ENCODE measurements around the gene PERP.
"Not testable (repeated sequence)": the region's sequence is repeated elsewhere in the genome, so short reads cannot be mapped to it uniquely, and the experiment has no call there.

Gene PERP

GRCh38 chr6:138107078-138107751 lies at the start of gene PERP:
TSS of gene PERP (minus strand) at chr6:138107419. CDS start at chr6:138107340, 79 bp downstream.
- Histone ChIP-seq H3K4me3 (ENCODE audit: low read length) (peak within 1 kb of the TSS; percentile 92), H3K36me3 (ENCODE audit: control insufficient read depth, insufficient read depth, low read length) (no peaks in the 10 kb centered on the region), H3K9me3 (ENCODE audit: control insufficient read depth, insufficient read depth, low read length) (no peaks in the 10 kb centered on the region), H3K4me1 (ENCODE audit: control insufficient read depth, insufficient read depth, low read length) (no peaks in the 10 kb centered on the region), H3K27me3 (ENCODE audit: control insufficient read depth, insufficient read depth, low read length) (no peaks in the 10 kb centered on the region), H3K27ac (ENCODE audit: low read length) (no peak within 1 kb of the TSS)
- whole genome bisulfite sequencing (ENCODE audit: insufficient coverage, insufficient read length), result no CpG with 5 or more reads among the region's 83 CpGs
- no peak for DNase-seq (ENCODE audit: low read depth, low spot score)

DNA sequence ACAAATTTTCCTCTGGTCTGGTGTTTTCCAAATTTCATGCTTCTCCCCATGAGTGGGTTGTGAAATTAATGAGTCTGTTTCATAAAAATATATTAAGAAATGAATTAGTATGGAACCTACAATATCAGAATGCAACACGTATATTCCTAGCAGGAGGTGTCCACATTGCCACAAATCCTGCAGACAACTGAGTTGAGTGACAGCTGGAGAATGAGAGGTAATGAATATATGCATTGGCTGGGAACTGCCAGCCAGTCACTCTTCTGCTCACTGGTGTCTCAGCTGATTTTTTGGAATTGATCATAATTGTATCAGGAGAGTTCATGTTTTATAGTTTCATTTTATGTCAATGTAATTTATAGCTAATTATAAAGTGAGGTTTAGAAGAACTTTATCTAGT lies 48.2 kb upstream of the PERP start:
- H3K27me3 ChIP-seq (ENCODE audit: control insufficient read depth, insufficient read depth, low read length), result no peaks in the 10 kb centered on the region

DNA sequence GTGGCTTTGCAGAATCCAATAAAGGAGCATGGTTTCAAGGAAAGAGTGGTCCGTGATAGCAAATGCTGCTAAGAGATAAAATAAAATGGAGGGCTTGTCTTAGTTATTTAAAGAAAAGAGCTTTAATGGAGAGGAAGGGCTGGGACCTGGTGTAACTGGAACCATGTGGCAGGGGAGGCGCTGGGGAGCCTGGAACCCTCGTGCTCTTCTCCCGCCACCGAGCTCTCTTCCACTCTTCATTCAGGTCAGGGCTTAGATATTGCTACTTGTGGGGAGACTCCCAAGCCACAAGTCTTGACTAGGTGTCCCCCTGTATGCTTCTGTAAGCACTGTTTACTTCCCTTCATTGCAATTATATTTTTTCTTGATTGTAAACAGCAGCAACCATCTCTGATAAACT lies 39.3 kb upstream of the PERP start:
- H3K27me3 ChIP-seq (ENCODE audit: control insufficient read depth, insufficient read depth, low read length), result no peaks in the 10 kb centered on the region
- no peak overlapping the region for H3K4me3 ChIP-seq (ENCODE audit: low read length)
- no peaks in the 10 kb centered on the region for H3K4me1 ChIP-seq (ENCODE audit: control insufficient read depth, insufficient read depth, low read length)
- DNase-seq (ENCODE audit: low read depth, low spot score), result no peak
- H3K9me3 ChIP-seq (ENCODE audit: control insufficient read depth, insufficient read depth, low read length), result no peaks in the 10 kb centered on the region
- no CpG with 5 or more reads among the region's 5 CpGs for WGBS (ENCODE audit: insufficient coverage, insufficient read length)
- no peaks in the 10 kb centered on the region for H3K36me3 ChIP-seq (ENCODE audit: control insufficient read depth, insufficient read depth, low read length)
- no peak overlapping the region for H3K27ac ChIP-seq (ENCODE audit: low read length)

More for the DNA sequence above, 48.2 kb upstream of the PERP start:
- no peaks in the 10 kb centered on the region for H3K9me3 ChIP-seq (ENCODE audit: control insufficient read depth, insufficient read depth, low read length)
- WGBS (ENCODE audit: insufficient coverage, insufficient read length), result no CpG with 5 or more reads among the region's 1 CpG
- H3K4me1 ChIP-seq (ENCODE audit: control insufficient read depth, insufficient read depth, low read length), result no peaks in the 10 kb centered on the region
- DNase-seq (ENCODE audit: low read depth, low spot score), result no peak
- H3K27ac ChIP-seq (ENCODE audit: low read length), result no peak overlapping the region
- no peak overlapping the region for H3K4me3 ChIP-seq (ENCODE audit: low read length)
- no peaks in the 10 kb centered on the region for H3K36me3 ChIP-seq (ENCODE audit: control insufficient read depth, insufficient read depth, low read length)

GRCh38 chr6:138145402-138145801 lies 38.2 kb upstream of the PERP start:
- no peak overlapping the region for H3K27ac ChIP-seq (ENCODE audit: low read length)
- H3K36me3 ChIP-seq (ENCODE audit: control insufficient read depth, insufficient read depth, low read length), result no peaks in the 10 kb centered on the region
- H3K27me3 ChIP-seq (ENCODE audit: control insufficient read depth, insufficient read depth, low read length), result no peaks in the 10 kb centered on the region
- H3K9me3 ChIP-seq (ENCODE audit: control insufficient read depth, insufficient read depth, low read length), result no peaks in the 10 kb centered on the region
- DNase-seq (ENCODE audit: low read depth, low spot score), result no peak
- no CpG with 5 or more reads among the region's 3 CpGs for WGBS (ENCODE audit: insufficient coverage, insufficient read length)
- H3K4me3 ChIP-seq (ENCODE audit: low read length), result no peak overlapping the region
- H3K4me1 ChIP-seq (ENCODE audit: control insufficient read depth, insufficient read depth, low read length), result no peaks in the 10 kb centered on the region

GRCh38 chr6:138142806-138143205 lies 35.6 kb upstream of the PERP start:
- no CpG with 5 or more reads among the region's 4 CpGs for WGBS (ENCODE audit: insufficient coverage, insufficient read length)
- Histone ChIP-seq H3K4me1 (ENCODE audit: control insufficient read depth, insufficient read depth, low read length) (no peaks in the 10 kb centered on the region), H3K9me3 (ENCODE audit: control insufficient read depth, insufficient read depth, low read length) (no peaks in the 10 kb centered on the region), H3K27ac (ENCODE audit: low read length) (no peak overlapping the region), H3K4me3 (ENCODE audit: low read length) (no peak overlapping the region), H3K36me3 (ENCODE audit: control insufficient read depth, insufficient read depth, low read length) (no peaks in the 10 kb centered on the region), H3K27me3 (ENCODE audit: control insufficient read depth, insufficient read depth, low read length) (no peaks in the 10 kb centered on the region)
- no peak for DNase-seq (ENCODE audit: low read depth, low spot score)

DNA sequence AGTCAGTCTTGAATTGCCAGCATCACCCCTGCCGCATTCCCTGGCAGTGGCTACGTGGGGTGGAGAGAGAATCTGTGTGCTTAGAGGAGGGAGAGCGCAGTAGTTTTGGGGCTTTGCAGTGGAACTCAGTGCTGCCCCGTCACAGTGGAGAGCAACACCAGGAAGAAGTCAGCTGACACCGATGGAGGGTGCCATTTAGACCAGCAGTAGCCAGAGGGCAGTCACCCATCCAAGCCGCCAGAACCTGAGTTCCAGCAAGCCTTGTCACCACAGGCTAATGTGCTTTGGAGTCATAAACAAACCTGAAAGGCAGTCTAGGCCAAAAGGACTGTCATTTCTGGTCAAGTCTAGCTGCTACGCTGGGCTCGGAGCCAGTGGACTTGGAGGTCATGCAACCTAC lies 22.0 kb upstream of the PERP start:
- Histone ChIP-seq H3K27ac (ENCODE audit: low read length) (no peak overlapping the region), H3K9me3 (ENCODE audit: control insufficient read depth, insufficient read depth, low read length) (no peaks in the 10 kb centered on the region), H3K36me3 (ENCODE audit: control insufficient read depth, insufficient read depth, low read length) (no peaks in the 10 kb centered on the region), H3K4me3 (ENCODE audit: low read length) (no peak overlapping the region), H3K4me1 (ENCODE audit: control insufficient read depth, insufficient read depth, low read length) (no peaks in the 10 kb centered on the region), H3K27me3 (ENCODE audit: control insufficient read depth, insufficient read depth, low read length) (no peaks in the 10 kb centered on the region)
- WGBS (ENCODE audit: insufficient coverage, insufficient read length), result no CpG with 5 or more reads among the region's 8 CpGs
- DNase-seq (ENCODE audit: low read depth, low spot score), result no peak

- no CpG with 5 or more reads among the region's 3 CpGs for WGBS (ENCODE audit: insufficient coverage, insufficient read length)
- Histone ChIP-seq H3K27me3 (ENCODE audit: control insufficient read depth, insufficient read depth, low read length) (no peaks in the 10 kb centered on the region), H3K9me3 (ENCODE audit: control insufficient read depth, insufficient read depth, low read length) (no peaks in the 10 kb centered on the region), H3K4me1 (ENCODE audit: control insufficient read depth, insufficient read depth, low read length) (no peaks in the 10 kb centered on the region), H3K4me3 (ENCODE audit: low read length) (no peak overlapping the region), H3K27ac (ENCODE audit: low read length) (no peak overlapping the region), H3K36me3 (ENCODE audit: control insufficient read depth, insufficient read depth, low read length) (no peaks in the 10 kb centered on the region)
- no peak for DNase-seq (ENCODE audit: low read depth, low spot score)
These were observed 20.9 kb upstream of the PERP start for GRCh38 chr6:138128096-138128495.

DNA sequence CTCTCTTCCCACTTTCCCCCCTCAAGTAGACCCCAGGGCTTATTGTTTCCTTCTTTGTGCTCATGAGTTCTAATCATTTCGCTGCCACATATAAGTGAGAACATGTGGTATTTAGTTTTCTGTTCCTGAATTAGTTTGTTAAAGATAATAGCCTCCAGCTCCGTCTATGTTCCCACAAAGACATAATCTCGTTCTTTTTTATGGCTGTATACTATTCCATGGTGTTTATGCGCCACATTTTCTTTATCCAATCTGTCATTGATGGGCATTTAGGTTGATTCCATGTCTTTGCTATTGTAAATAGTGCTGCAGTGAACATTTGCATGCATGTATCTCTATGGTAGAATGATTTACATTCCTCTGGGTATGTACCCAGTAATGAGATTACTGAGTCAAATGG lies 16.9 kb upstream of the PERP start:
- no peak overlapping the region for H3K27ac ChIP-seq (ENCODE audit: low read length)
- no peaks in the 10 kb centered on the region for H3K27me3 ChIP-seq (ENCODE audit: control insufficient read depth, insufficient read depth, low read length)
- no peak overlapping the region for H3K4me3 ChIP-seq (ENCODE audit: low read length)
- no peak for DNase-seq (ENCODE audit: low read depth, low spot score)
- no peaks in the 10 kb centered on the region for H3K36me3 ChIP-seq (ENCODE audit: control insufficient read depth, insufficient read depth, low read length)
- no peaks in the 10 kb centered on the region for H3K4me1 ChIP-seq (ENCODE audit: control insufficient read depth, insufficient read depth, low read length)
- no CpG with 5 or more reads among the region's 4 CpGs for WGBS (ENCODE audit: insufficient coverage, insufficient read length)
- H3K9me3 ChIP-seq (ENCODE audit: control insufficient read depth, insufficient read depth, low read length), result no peaks in the 10 kb centered on the region

GRCh38 chr6:138119976-138120375 lies 12.8 kb upstream of the PERP start:
- Histone ChIP-seq H3K9me3 (ENCODE audit: control insufficient read depth, insufficient read depth, low read length) (no peaks in the 10 kb centered on the region), H3K27ac (ENCODE audit: low read length) (no peak overlapping the region), H3K27me3 (ENCODE audit: control insufficient read depth, insufficient read depth, low read length) (no peaks in the 10 kb centered on the region), H3K4me1 (ENCODE audit: control insufficient read depth, insufficient read depth, low read length) (no peaks in the 10 kb centered on the region), H3K4me3 (ENCODE audit: low read length) (no peak overlapping the region), H3K36me3 (ENCODE audit: control insufficient read depth, insufficient read depth, low read length) (no peaks in the 10 kb centered on the region)
- DNase-seq (ENCODE audit: low read depth, low spot score), result no peak

DNA sequence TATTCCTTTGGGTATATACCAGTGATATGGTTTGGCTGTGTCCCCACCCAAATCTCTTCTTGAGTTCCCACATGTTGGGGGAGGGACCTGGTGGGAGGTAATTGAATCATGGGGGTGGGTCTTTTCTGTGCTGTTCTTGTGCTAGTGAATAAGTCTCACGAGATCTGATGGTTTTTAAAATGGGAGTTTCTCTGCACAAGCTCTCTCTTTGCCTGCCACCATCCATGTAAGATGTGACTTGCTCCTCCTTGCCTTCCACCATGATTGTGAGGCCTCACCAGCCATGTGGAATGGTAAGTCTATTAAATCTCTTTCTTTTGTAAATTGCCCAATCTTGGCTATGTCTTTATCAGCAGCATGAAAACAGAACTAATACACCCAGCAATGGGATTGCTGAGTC lies 12.0 kb upstream of the PERP start:
- H3K9me3 ChIP-seq (ENCODE audit: control insufficient read depth, insufficient read depth, low read length); DNase-seq (ENCODE audit: low read depth, low spot score); H3K36me3 ChIP-seq (ENCODE audit: control insufficient read depth, insufficient read depth, low read length); H3K27me3 ChIP-seq (ENCODE audit: control insufficient read depth, insufficient read depth, low read length); H3K27ac ChIP-seq (ENCODE audit: low read length); H3K4me3 ChIP-seq (ENCODE audit: low read length); H3K4me1 ChIP-seq (ENCODE audit: control insufficient read depth, insufficient read depth, low read length): not testable (repeated sequence)
- WGBS (ENCODE audit: insufficient coverage, insufficient read length), result no CpG with 5 or more reads among the region's 1 CpG

- no peak overlapping the region for H3K27ac ChIP-seq (ENCODE audit: low read length)
- H3K4me3 ChIP-seq (ENCODE audit: low read length), result no peak overlapping the region
- no peaks in the 10 kb centered on the region for H3K9me3 ChIP-seq (ENCODE audit: control insufficient read depth, insufficient read depth, low read length)
- H3K27me3 ChIP-seq (ENCODE audit: control insufficient read depth, insufficient read depth, low read length), result no peaks in the 10 kb centered on the region
- no peaks in the 10 kb centered on the region for H3K4me1 ChIP-seq (ENCODE audit: control insufficient read depth, insufficient read depth, low read length)
- DNase-seq (ENCODE audit: low read depth, low spot score), result no peak
- WGBS (ENCODE audit: insufficient coverage, insufficient read length), result no CpG with 5 or more reads among the region's 8 CpGs
- H3K36me3 ChIP-seq (ENCODE audit: control insufficient read depth, insufficient read depth, low read length), result no peaks in the 10 kb centered on the region
These were observed 10.2 kb upstream of the PERP start for GRCh38 chr6:138117376-138117914.
